IMR-90 (cell line): ENCODE measurements around the gene BCAS4.

Experiments used
- CEBPB ChIP-seq: IDR thresholded peaks from 2 replicates; pipeline ENCODE4 v1.6.1; 2012; ENCODE audit warnings: low read depth, low read length, improper control_type of control experiment
- CHD1 ChIP-seq: IDR thresholded peaks from 2 replicates; pipeline ENCODE4 v1.6.1; 2012; ENCODE audit warnings: low read depth, low read length, improper control_type of control experiment
- FOS ChIP-seq: fragments of 150-350 bp; IDR thresholded peaks from 2 replicates; pipeline ENCODE4 v1.6.1; 2016; ENCODE audit warnings: low read depth, low read length
- MAFK ChIP-seq: IDR thresholded peaks from 2 replicates; pipeline ENCODE4 v1.6.1; 2012; ENCODE audit warnings: low read depth, low read length, improper control_type of control experiment
- MXI1 ChIP-seq: IDR thresholded peaks from 2 replicates; pipeline ENCODE4 v1.6.1; 2012; ENCODE audit warnings: low read depth, mild to moderate bottlenecking, low read length, moderate library complexity, borderline replicate concordance
- NFE2L2 ChIP-seq: fragments of 150-350 bp; IDR thresholded peaks from 2 replicates; pipeline ENCODE4 v1.6.1; 2016; ENCODE audit warnings: low read depth, mild to moderate bottlenecking, low read length
- POLR2A ChIP-seq: IDR thresholded peaks from 2 replicates; pipeline ENCODE4 v1.6.1; 2012; ENCODE audit warnings: mild to moderate bottlenecking, low read depth, low read length
- RAD21 ChIP-seq: IDR thresholded peaks from 2 replicates; pipeline ENCODE4 v1.6.1; 2012; ENCODE audit warnings: low read length, improper control_type of control experiment
- RCOR1 ChIP-seq: IDR thresholded peaks from 2 replicates; pipeline ENCODE4 v1.6.1; 2012; ENCODE audit warnings: mild to moderate bottlenecking, low read length, improper control_type of control experiment; ENCODE audit not compliant: insufficient replicate concordance
- RFX5 ChIP-seq: IDR thresholded peaks from 2 replicates; pipeline ENCODE4 v1.8.0; 2012; ENCODE audit warnings: low read depth, mild to moderate bottlenecking, low read length, moderate library complexity
- SMC3 ChIP-seq: fragments of 150-350 bp; IDR thresholded peaks from 2 replicates; pipeline ENCODE4 v1.6.1; 2016; ENCODE audit warnings: low read depth, mild to moderate bottlenecking, antibody characterized with exemption, low read length, moderate library complexity
- USF2 ChIP-seq: fragments of 150-350 bp; IDR thresholded peaks from 2 replicates; pipeline ENCODE4 v1.6.1; 2017; ENCODE audit warnings: mild to moderate bottlenecking, antibody characterized with exemption, low read length, low read depth
- TF ChIP-seq, protein P1 (sequence below): conservative IDR thresholded peaks from 2 replicates; pipeline ENCODE4 v1.5.1; 2012; ENCODE audit warnings: mild to moderate bottlenecking, low read depth, low read length, improper control_type of control experiment
- TF ChIP-seq, protein P2 (sequence below): fragments of 150-350 bp; IDR thresholded peaks from 2 replicates; pipeline ENCODE4 v1.6.1; 2016; ENCODE audit warnings: low read depth, mild to moderate bottlenecking, low read length, moderate library complexity, borderline replicate concordance

DNA sequence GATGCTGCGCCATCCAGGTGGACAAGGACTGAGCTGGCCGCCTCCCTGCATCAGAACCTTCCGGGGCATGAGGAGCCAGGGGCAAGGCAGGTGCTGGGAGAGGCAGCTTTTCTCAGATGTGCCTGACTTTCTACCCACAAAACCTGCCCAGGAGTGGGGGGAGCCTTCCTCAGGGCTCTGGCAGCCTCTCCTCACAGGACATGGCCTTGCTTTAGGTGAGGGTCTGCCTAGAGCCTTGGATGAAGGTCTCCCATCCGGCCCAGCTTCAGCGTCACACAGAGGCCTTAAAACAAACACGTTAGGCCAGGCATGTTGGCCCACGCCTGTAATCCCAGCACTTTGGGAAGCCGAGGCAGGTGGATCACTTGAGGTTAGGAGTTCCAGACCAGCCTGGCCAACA lies 7.4 kb downstream of the BCAS4 start:
- TF ChIP-seq MXI1 (no peak), RAD21 (no peak), POLR2A (no peak), CEBPB (no peak), CHD1 (no peak), MAFK (no peak), NFE2L2 (no peak), USF2 (no peak), FOS (no peak), RFX5 (no peak), RCOR1 (no peak), SMC3 (no peak)
- TF ChIP-seq, protein P1, sequence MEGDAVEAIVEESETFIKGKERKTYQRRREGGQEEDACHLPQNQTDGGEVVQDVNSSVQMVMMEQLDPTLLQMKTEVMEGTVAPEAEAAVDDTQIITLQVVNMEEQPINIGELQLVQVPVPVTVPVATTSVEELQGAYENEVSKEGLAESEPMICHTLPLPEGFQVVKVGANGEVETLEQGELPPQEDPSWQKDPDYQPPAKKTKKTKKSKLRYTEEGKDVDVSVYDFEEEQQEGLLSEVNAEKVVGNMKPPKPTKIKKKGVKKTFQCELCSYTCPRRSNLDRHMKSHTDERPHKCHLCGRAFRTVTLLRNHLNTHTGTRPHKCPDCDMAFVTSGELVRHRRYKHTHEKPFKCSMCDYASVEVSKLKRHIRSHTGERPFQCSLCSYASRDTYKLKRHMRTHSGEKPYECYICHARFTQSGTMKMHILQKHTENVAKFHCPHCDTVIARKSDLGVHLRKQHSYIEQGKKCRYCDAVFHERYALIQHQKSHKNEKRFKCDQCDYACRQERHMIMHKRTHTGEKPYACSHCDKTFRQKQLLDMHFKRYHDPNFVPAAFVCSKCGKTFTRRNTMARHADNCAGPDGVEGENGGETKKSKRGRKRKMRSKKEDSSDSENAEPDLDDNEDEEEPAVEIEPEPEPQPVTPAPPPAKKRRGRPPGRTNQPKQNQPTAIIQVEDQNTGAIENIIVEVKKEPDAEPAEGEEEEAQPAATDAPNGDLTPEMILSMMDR = no peak
- TF ChIP-seq, protein P2, sequence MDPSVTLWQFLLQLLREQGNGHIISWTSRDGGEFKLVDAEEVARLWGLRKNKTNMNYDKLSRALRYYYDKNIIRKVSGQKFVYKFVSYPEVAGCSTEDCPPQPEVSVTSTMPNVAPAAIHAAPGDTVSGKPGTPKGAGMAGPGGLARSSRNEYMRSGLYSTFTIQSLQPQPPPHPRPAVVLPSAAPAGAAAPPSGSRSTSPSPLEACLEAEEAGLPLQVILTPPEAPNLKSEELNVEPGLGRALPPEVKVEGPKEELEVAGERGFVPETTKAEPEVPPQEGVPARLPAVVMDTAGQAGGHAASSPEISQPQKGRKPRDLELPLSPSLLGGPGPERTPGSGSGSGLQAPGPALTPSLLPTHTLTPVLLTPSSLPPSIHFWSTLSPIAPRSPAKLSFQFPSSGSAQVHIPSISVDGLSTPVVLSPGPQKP = no peak
